ENCODE results near the gene GRIN2D.

GRIN2D gene

GRCh38 chr19:48393559-48394330, at the start of gene GRIN2D:
TSS of gene GRIN2D (plus strand) at chr19:48393668. CDS start at chr19:48398393, 4,725 bp downstream.
- no peak for DNase-seq (ENCODE audit: low read depth, low spot score)

- no peak for DNase-seq (ENCODE audit: low read depth, low spot score)
Observed at GRCh38 chr19:48344892-48345291, 48.6 kb upstream of the GRIN2D start.

GRCh38 chr19:48346191-48346590, 47.3 kb upstream of the GRIN2D start:
- DNase-seq (ENCODE audit: low read depth, low spot score): no peak

DNA sequence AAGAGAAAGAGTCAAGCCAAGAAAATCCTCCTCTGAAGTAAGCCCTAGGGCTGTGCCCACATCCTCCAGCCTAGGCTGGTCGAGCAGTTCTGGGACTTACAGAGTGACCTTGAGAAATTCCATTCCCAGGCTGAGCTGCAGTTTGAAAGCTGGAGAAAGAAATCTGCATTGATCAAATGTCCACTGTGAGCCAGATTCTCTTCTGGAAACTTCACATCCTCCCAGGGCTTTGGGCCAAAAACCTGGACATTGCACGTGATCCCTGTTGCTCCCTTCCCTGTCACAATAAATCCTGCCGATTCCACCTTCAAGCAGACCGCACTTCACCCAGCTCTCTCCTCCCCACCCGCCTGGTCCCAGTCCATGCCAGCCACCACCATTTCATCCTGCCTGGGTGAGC, 45.4 kb upstream of the GRIN2D start:
- DNase-seq (ENCODE audit: low read depth, low spot score): no peak

DNA sequence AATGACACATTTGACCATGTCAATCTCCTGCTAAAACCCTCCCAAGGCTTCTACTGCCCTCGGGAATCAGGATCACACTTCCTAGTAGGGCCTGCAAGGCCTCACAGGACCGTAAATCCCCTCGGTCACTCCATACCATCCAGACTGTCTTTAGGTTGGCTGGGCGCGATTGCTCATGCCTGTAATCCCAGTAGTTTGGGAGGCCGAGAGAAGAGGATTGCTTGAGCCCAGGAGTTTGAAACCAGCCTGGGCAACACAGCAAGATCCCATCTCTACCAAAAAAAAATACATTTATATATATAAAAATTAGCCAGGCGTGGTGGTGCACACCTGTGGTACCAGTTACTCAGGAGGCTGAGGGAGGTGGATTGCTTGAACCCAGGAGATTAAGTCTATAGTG, 44.7 kb upstream of the GRIN2D start:
- DNase-seq (ENCODE audit: low read depth, low spot score): no peak

GRCh38 chr19:48350856-48351255, 42.6 kb upstream of the GRIN2D start:
- no peak for DNase-seq (ENCODE audit: low read depth, low spot score)

DNA sequence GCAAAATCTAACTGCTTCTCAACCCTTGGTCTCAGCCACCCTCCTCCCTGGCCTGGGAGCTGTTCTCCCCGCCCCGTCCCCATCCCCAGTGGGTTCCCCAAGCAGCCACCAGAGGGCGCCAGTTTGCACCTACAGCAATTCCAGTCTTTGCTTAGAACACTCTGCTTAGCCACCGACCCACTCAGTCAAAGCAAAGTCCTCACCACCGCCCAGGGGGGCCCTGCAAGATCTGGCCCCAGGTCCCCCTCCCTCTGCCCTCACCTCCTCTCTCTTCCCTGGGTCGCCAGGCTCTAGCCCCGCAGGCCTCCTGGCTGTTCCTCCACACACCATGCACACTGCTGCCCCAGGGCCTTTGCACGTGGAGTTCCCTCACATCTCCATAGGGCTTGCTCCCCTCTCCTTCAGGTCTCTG, 42.1 kb upstream of the GRIN2D start:
- DNase-seq (ENCODE audit: low read depth, low spot score): peak; percentile 67

DNA sequence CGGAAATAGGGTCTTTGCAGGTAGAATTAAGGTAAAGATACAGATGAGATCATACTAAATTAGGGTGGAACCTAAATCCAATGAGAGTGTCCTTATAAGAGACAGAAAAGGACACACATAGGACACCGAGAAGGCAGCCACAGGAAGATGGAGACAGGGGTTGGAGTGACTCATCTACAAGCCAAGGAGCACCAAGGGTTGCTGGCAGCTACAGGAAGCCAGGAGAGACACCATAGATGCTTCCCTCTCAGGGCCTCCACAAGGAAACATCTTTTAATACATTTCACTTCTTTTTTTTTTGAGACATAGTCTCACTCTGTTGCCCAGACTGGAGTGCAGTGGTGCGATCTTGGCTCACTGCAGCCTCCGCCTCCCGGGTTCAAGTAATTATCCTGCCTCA, 39.8 kb upstream of the GRIN2D start:
- DNase-seq (ENCODE audit: low read depth, low spot score): no peak

DNA sequence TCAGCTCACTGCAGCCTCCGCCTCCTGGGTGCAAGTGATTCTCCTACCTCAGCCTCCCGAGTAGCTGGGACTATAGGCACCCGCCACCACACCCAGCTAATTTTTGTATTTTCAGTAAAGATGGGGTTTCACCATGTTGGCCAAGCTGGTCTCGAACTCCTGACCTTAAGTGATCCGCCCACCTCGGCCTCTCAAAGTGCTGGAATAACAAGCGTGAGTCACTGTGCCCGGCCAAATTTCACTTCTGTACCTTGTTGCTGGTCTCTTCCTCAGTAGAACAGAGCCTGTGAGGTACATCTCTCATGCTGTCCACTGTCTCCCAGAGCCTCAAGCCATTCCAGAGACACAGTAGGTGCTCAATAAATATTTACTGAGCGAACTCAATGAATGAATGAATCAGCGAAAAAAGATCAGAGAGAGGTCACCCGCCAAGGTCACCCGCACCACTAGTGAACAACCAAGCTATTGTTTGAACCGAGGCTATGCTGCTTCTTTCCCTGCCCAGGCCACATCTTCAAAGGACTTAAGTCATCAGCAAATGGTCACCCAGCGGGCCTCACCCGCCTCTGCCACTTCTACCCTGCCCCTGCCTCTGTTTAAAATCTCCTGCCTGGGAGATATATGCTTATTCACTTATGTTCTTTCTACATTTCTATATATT, 39.0 kb upstream of the GRIN2D start:
- no peak for DNase-seq (ENCODE audit: low read depth, low spot score)

- no peak for DNase-seq (ENCODE audit: low read depth, low spot score)
Observed at GRCh38 chr19:48355365-48355954, 38.0 kb upstream of the GRIN2D start.

GRCh38 chr19:48359123-48359522, 34.3 kb upstream of the GRIN2D start:
- DNase-seq (ENCODE audit: low read depth, low spot score): no peak

GRCh38 chr19:48361912-48362311, 31.6 kb upstream of the GRIN2D start:
- DNase-seq (ENCODE audit: low read depth, low spot score): no peak

- DNase-seq (ENCODE audit: low read depth, low spot score): peak; percentile 74
Observed at GRCh38 chr19:48362716-48363499, 30.6 kb upstream of the GRIN2D start.

GRCh38 chr19:48363500-48363809, 30.0 kb upstream of the GRIN2D start:
- no peak for DNase-seq (ENCODE audit: low read depth, low spot score)

DNA sequence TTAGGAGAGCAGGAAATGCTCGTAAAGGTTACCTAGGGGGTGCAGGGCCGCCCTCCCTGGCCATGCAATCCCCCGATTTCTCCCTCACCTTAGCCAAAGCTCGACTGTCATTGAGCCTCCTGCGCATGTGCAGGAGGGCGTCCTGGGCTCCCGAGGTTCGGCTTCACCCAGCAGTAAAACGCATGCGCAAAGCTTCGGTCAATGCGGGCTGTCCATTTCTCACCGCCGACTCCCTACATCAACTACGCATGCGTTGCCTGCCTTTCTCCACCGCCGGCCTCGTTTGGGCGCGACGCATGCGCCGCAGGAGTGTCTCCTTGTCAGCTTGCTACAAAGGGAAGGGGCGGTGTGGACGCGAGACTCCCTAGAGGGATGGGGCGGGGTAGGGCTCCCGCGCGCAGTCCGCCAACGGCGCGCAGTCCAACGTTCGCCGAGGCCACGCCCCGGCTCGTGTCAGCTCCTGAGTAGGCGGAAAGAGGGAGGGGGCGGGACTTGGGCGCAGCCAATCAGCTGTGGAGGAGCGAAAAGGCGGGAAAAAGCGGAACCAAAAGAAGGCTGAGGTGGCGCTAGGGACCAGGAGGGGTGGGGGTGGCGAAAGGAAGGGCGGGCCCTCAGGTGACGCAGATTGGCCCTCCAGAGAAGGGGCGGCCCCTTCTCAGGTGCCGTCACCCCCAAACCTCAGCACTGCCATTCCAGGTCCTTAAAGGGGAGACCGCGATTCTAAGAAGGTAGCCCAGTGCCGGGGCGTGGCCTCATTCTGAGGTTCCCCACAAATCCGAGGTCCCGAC, 29.5 kb upstream of the GRIN2D start, which contains the start of the genes SYNGR4 and TMEM143:
SYNGR4 (plus strand) TSS at position 558 of the 788 bp plus-strand sequence. CDS start 1,476 bp downstream, outside the sequence.
TMEM143 (minus strand) TSS at position 131 of the 788 bp plus-strand sequence; CDS start at position 111, 20 bp downstream.
- peak; percentile 95 for DNase-seq (ENCODE audit: low read depth, low spot score)

DNA sequence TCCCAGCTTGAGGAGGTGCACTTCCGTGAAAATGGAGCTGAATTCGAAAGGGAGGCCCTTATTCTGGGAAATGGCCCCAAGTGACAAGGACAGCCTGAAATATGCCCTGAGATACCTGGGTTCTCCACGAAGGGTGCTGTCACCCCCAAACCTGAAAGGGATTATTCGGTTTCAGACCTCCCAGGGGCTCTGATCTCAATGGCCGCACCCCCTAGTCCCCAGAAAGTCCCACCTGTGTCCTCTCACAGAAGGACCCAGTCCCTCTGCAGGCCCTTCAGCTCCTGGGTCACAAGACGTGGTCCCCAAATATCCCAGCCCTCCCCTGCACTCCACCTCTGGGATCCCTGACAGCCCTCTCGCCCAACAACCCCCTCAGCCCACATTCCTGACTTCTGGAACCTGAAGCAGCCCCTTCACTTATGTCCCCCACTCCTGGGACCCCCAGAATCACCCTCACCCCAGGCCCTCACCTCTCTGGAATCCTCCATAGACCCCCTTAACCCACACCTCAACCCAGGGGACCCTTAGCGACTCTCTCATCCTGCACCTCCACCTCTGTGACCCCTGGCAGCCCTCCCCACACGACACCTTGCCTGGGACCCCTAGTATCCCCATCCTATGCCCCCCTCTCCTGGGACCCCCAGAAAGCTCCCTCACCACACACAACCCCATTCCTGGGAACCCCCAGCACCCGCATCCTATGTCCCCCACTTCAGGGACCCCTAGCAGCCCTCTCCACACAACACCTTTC, 28.7 kb upstream of the GRIN2D start:
- DNase-seq (ENCODE audit: low read depth, low spot score): no peak

- DNase-seq (ENCODE audit: low read depth, low spot score): no peak
Observed at GRCh38 chr19:48365602-48366001, 27.9 kb upstream of the GRIN2D start.

GRCh38 chr19:48367855-48368254, 25.6 kb upstream of the GRIN2D start:
- DNase-seq (ENCODE audit: low read depth, low spot score): no peak

DNA sequence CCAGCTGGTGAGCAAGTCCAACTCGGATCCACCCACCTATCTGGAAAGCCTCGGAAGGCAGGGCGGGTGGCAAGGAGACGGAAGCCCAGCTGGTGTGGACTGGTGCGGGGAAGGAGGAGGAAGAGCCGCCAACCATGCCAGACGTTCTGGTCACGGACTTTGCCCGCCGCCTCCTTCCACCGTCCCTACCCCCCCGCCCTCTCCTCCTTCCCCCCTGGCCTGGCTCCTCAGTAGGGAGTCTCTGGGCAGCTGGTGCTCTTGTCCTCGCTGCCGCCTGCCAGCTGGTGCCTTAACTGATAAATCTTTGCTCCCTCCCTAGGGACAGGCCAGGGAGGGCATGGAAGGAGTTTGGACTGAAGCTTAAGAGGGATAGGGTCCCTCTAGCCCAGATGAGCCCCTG, 24.5 kb upstream of the GRIN2D start:
- DNase-seq (ENCODE audit: low read depth, low spot score): no peak

GRCh38 chr19:48370955-48371354, 22.5 kb upstream of the GRIN2D start:
- no peak for DNase-seq (ENCODE audit: low read depth, low spot score)

Measured in activated CD4-positive, CD25-positive, alpha-beta regulatory T cell treated with anti-CD3 and anti-CD28 coated beads, Interleukin-2, amount 50 U/mL, for 16 hours (primary cell).